GM18505 (cell line): ENCODE data around the gene EGR4.
A peak's percentile ranks its signal among the peaks of the same experiment; 100 is the strongest.

Source experiments
- ATAC-seq: cut with Tn5 transposase; IDR thresholded peaks from one replicate; pipeline ENCODE4 v1.9.1; 2021; ENCODE audit not compliant: unreplicated experiment
- POLR2A ChIP-seq: IDR thresholded peaks from 4 replicates; pipeline ENCODE4 v1.6.1; 2011; ENCODE audit warnings: borderline replicate concordance; ENCODE audit not compliant: insufficient read depth, insufficient read length; ENCODE audit errors: extremely low read depth

Gene EGR4

DNA sequence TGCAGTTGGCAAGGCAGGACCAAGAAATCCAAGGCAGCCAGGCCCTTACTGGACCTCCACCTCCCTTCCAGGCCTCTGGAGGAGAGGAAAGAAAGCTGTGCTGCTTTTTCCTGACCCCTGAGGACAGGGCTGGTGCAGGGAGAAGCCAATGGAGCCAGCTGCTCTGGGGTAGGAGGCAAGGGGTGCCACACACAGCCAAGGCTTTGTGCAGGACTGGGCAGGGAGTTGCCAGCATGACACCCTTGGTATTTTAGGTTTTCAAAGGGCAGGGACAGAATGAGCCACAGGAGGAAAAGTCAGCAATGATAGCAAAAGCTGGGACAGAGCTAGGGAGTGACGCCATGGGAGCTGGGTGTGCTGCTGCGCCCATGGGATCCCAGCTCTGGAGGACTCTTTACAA, 36.3 kb downstream of the EGR4 start:
- no peak for ATAC-seq
- TF ChIP-seq POLR2A, result no peak

DNA sequence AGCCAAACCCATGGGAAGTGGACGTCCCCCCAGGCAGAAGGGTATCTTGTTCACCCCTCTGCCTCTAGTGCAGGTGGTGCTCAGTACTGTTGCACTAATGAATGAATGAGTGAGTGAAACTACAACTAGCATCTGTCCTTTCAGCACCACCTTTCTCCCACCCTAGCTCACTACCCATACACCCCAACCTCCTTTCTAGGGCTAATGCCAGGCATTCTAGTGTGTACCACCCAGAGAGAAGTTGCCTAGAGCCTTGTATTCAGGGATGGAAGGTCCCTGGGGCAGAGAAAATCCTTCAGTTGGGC, 36.8 kb downstream of the EGR4 start:
- TF ChIP-seq POLR2A, result no peak
- ATAC-seq, result no peak

DNA sequence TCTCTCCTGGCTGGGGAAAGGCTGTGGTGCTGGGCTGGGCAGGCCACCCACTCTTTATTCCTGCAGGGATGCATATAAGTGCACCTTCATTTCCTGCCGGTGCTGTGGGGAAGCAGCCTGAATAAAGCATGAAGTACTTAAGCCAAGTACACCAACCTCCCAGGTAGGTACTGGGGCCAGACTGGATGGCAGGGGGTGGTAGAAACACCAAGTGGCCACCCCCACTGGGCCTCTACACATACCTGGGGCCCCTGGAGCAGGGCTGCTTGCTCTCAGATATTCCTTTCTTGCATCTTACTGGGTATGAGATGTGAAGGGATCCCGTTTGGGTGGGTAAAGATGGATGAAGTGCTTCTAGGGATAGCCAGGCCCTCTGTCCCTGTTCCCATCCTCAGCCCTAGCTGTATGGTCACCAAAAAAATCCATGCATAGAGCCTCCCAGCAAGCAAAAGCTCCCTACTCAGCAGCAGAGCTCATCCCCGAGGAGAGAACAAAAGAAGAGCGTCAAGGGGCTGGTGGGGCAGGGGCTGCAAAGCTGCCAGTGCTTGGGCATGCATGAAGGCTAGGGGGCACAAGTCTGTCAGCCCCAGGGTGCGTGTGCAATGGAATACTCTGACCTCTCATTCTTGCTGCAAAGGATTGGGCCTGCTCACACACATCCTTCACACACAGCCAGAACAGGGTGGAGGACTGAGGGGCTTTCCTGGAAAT, 37.3 kb downstream of the EGR4 start:
- ATAC-seq, result no peak
- no peak for TF ChIP-seq POLR2A

DNA sequence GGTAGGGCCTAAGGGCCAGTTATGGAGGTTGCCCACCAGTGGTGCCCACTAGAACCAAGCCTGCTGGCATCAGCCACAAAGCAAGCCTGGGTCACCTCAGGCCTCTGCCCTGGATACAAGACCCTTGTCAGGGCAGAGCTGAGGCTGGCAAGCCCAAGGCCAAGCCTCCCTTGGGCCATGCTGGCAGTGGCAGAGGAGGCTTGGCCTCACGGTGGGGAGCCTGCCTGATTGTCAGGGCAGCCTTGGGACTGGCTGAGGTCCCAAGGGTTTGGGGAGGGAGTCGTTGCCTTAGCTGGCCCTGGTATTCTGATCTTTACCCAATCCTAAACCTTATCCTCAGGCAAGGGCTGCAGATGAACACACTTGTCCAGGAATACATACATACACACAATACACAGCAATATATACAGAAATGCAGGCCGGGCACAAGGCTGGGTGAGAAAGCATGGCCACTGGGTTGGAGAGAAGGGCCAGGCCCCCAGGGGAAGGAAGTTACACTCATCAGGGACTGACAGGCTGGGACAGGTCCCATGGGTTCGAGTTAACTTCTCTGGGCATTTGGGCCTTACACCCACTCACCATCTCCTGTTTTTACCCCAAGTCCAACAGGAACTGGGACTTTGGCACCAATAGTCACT, 38.2 kb downstream of the EGR4 start:
- ATAC-seq, result no peak
- no peak for TF ChIP-seq POLR2A

DNA sequence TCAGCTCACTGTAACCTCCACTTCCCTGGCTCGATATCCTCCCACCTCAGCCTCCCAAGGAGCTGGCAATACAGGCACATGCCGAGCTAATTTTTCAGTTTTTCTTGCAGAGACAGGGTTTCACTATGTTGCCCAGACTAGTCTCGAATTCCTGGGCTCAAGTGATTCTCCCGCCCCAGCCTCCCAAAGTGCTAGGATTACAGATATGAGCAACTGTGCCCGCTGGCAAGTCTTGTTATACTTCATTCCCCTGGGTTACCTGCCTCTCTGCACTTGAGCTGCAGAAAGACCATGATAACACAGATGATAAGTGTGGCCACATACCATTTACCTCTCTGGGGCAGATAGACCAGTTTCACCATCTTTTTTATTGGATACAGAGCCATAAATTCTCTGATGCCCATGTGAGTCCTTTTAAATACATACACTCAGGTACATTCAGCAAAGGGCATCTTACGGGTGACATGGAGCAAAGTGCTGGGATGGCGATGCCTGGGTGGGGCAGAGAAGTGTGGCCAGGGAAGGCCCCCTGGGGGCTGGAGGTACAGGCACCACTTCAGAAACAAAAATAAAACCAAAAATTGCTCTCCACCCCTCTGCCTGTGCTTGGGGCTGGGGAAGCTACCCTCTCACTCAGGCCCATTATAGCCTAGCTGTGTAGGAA, 38.9 kb downstream of the EGR4 start:
- TF ChIP-seq POLR2A, result no peak
- ATAC-seq, result no peak

DNA sequence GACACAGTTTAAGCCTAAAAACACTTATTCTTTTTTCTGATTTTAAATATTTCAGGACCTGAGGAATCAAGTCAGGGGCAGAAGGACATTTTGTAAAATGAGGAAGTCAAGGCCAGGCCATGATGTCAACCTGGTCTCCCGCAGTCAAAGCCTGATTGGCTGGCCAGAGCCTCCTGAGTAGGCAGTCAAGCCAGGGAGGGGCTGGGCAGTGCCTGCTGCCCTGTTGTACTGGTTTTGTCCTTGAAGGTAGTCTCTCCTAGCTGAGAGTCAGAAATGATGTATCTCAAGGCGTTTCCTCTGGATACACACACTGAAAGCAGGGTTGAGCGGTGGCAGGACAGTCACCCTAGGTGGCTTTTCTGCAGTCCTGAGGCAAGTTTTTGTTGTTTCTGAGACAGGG, 39.4 kb downstream of the EGR4 start:
- ATAC-seq, result no peak

DNA sequence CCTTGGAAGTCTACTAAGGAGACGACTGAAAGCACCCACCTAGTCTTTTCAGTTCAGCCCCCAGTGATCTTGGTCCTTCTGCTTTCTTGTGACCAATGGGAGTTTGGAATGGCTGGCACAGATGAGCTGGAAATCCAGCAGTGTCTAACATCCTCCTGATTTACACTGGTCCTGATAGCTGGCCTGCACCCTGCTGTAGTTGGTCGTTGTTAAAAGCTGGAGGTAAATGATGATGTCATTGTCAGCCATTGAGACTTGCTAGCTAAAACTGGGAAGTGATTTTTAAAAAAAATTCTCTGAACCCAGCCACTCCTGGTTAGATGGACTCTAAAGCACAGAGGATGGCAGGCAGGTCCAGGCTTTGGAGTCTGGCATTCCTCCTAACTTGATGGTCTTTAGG, 39.9 kb downstream of the EGR4 start:
- ATAC-seq, result no peak
- TF ChIP-seq POLR2A, result no peak

More for the DNA sequence above, 39.4 kb downstream of the EGR4 start:
- peak; percentile 13 for TF ChIP-seq POLR2A

DNA sequence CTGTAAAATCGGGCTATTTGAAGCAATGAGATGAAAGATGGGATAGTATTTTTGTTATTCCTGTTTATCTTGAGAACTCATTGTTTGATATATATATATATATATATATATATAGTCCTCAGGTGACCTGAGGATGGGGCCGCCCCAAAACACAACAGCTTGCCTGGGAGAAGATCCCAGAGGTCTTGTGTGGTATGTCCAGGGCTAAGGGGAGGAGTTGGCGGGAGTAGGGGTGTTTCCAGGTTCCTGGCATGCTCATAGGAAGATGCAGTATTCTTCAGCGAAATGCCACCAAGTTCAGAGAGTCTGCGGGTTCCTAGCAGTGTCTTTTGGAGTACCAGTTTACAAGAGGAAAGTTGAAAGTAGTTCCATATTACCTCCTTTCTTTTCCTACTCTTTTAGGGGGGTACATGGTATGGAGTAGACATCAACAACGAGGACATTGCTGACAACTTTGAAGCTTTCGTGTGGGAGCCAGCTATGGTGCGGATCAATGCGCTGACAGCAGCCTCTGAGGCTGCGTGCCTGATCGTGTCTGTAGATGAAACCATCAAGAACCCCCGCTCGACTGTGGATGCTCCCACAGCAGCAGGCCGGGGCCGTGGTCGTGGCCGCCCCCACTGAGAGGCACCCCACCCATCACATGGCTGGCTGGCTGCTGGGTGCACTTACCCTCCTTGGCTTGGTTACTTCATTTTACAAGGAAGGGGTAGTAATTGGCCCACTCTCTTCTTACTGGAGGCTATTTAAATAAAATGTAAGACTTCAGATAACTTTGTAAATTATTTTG, 40.9 kb downstream of the EGR4 start:
- no peak for ATAC-seq
- TF ChIP-seq POLR2A, result no peak

DNA sequence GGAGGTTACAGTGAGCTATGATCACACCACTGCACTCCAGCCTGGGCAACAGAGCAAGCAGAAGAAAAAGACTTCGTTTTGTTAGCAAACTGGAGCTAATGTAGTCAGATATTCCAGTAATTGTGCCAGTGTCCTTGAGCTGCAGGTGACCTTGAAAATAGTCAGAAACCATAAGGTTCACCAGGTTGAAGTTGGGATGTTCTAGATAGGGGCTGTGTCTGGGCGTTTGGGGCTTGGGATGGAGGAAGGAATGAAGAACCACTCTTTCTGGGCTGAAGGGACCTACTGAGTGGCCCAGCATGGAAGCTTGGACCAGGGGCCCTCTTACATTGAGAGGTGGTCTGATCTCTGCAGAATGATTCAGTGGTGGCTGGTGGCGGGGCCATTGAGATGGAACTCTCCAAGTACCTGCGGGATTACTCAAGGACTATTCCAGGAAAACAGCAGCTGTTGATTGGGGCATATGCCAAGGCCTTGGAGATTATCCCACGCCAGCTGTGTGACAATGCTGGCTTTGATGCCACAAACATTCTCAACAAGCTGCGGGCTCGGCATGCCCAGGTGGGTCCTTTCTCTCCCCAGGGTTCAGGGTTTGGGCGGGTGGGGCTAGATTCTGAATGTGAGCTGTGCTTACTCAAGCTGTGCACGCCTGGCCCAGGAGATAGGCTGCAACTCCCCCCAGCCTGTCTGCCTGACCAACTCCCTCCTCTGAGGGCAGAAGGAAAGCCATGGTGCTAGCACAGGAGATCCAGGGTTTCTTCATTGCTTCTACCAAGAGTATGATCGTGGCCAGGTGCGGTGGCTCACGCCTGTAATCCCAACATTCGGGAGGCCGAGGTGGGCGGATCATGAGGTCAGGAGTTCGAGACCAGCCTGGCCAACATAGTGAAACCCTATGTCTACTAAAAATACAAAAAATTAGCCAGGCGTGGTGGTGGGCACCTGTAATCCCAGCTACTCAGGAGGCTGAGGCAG, 42.2 kb downstream of the EGR4 start:
- TF ChIP-seq POLR2A, result no peak
- no peak for ATAC-seq

DNA sequence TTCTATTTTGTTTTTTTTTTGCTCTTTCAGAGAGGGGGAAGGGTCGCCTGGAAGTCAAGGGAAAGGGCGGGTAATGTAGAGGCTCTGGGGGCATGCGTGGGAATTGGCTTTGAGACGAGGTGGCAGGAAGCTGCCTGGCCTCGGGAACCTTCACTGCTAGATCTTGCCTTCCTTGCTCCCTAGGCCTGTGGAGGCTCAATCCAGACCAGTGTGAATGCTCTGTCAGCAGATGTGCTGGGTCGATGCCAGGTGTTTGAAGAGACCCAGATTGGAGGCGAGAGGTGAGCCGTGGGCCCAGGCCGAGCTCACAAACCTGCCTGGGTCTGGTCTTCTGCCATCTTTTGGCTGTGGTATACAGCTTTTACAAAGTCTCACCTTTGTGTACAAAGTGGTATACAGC, 43.7 kb downstream of the EGR4 start:
- ATAC-seq, result no peak
- TF ChIP-seq POLR2A, result no peak

DNA sequence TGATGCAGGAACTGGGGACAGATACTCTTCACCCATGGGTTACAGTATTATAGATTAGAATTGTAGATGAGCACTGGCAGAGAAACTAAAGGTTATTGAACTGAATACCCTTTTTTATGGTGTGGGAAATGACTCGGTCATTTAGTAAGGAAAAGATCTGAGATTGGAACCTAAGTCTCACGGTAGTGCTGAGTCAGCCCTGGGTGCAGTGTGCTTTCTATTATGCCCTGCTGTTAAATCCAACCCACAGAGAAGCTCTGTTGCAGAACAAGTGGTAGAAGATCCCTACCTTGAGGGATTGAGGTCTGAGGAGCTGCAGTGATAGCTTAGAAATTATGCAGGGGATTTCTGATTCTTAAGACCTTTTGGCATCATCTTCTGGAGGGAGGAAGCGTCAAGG, 46.5 kb downstream of the EGR4 start:
- no peak for TF ChIP-seq POLR2A

DNA sequence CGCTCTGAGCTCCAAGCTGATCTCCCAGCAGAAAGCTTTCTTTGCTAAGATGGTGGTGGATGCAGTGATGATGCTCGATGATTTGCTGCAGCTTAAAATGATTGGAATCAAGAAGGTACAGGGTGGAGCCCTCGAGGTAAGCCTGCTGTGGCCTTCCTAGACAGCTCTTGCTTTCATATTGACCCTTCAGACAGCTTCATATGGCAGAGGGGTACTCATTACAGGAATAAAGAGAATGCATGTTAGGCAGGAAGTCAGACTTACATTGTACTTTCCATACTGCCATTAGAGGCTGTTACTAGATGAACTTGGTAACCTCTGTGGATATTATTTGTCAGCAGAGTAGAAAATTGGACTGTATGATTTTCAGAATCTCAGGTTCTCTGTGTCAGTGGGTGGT, 48.8 kb downstream of the EGR4 start:
- TF ChIP-seq POLR2A, result no peak
- ATAC-seq, result no peak

More for the DNA sequence above, 46.5 kb downstream of the EGR4 start:
- ATAC-seq, result no peak
